Endothelial cell of umbilical vein (primary cell): ENCODE measurements around the gene FADS2.

ENCODE experiments used
- EZH2 ChIP-seq: IDR thresholded peaks from 2 replicates; pipeline ENCODE4 v1.6.1; 2012; ENCODE audit warnings: borderline replicate concordance, low read depth, mild to moderate bottlenecking, moderate library complexity, low read length, inconsistent platforms; ENCODE audit not compliant: severe bottlenecking
- FOS ChIP-seq: IDR thresholded peaks from 2 replicates; pipeline ENCODE4 v1.6.1; 2011; ENCODE audit warnings: mild to moderate bottlenecking, low read length, moderate library complexity, borderline replicate concordance; ENCODE audit not compliant: insufficient read depth
- JUN ChIP-seq: IDR thresholded peaks from 2 replicates; pipeline ENCODE4 v1.6.1; 2011; ENCODE audit warnings: borderline replicate concordance, low read depth; ENCODE audit not compliant: insufficient read length, insufficient read depth
- POLR2A ChIP-seq: IDR thresholded peaks from 2 replicates; pipeline ENCODE4 v1.6.1; 2012; ENCODE audit warnings: low read depth, mild to moderate bottlenecking, control low read depth, low read length
- POLR2AphosphoS5 ChIP-seq: IDR thresholded peaks from 2 replicates; pipeline ENCODE4 v1.6.1; 2012; ENCODE audit warnings: low read depth, mild to moderate bottlenecking, control low read depth, low read length, moderate library complexity; ENCODE audit not compliant: insufficient read depth
- TF ChIP-seq, protein P1 (sequence below), 2 donors: IDR thresholded peaks; 1 replicate in 1 of 2; 2 replicates in 1 of 2; pipeline ENCODE4 v1.5.1; 2011; ENCODE audit warnings: low read length in 2 of 2, mild to moderate bottlenecking in 2 of 2, moderate library complexity in 2 of 2, control low read depth in 1 of 2, inconsistent platforms in 1 of 2, low read depth in 1 of 2; ENCODE audit not compliant: insufficient read depth in 1 of 2; ENCODE audit errors: extremely low read depth in 1 of 2
- TF ChIP-seq, protein P2 (sequence below): IDR thresholded peaks from 2 replicates; pipeline ENCODE4 v1.6.1; 2011; ENCODE audit not compliant: insufficient read depth, insufficient read length

DNA sequence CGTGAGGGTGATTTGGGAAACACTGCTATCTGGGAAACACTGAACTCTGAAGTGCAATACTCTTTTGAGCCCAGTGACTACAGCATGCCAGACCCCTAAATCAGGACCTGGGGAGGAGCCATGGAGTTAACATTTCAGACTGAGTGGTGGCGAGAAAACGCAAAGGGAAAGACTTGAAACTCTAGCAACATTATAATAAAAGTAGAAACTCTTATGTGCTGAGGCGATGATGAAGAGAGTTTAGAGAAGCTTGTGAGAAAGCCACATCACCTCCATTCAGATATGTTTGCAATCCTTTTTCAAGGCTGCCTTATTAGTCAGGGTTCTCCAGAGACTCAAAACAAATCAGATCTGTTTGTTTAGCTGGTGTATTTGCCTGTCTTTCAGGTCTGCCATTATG is 33.5 kb upstream of the FADS2 start:
- TF ChIP-seq EZH2 (no peak), FOS (no peak), POLR2AphosphoS5 (no peak), JUN (no peak), POLR2A (no peak)
- TF ChIP-seq, protein P1, sequence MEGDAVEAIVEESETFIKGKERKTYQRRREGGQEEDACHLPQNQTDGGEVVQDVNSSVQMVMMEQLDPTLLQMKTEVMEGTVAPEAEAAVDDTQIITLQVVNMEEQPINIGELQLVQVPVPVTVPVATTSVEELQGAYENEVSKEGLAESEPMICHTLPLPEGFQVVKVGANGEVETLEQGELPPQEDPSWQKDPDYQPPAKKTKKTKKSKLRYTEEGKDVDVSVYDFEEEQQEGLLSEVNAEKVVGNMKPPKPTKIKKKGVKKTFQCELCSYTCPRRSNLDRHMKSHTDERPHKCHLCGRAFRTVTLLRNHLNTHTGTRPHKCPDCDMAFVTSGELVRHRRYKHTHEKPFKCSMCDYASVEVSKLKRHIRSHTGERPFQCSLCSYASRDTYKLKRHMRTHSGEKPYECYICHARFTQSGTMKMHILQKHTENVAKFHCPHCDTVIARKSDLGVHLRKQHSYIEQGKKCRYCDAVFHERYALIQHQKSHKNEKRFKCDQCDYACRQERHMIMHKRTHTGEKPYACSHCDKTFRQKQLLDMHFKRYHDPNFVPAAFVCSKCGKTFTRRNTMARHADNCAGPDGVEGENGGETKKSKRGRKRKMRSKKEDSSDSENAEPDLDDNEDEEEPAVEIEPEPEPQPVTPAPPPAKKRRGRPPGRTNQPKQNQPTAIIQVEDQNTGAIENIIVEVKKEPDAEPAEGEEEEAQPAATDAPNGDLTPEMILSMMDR (IDR thresholded peaks at IDR 0.05; ENCODE audit: extremely low read depth in 1 of 2, insufficient read depth in 1 of 2, low read depth in 1 of 2, low read length in 2 of 2) = no peak
- TF ChIP-seq, protein P2, sequence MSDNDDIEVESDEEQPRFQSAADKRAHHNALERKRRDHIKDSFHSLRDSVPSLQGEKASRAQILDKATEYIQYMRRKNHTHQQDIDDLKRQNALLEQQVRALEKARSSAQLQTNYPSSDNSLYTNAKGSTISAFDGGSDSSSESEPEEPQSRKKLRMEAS = no peak
